Kidney (tissue), 14 donors: ENCODE results near the gene ZNF776. TPM values are rescaled to one million over a fixed set of nuclear protein-coding genes. Genes with fewer than 3 reads are reported as not detected.
A peak's percentile ranks its signal among the peaks of the same experiment; 100 is the strongest.
"Not testable (repeated sequence)": the region's sequence is repeated elsewhere in the genome, so short reads cannot be mapped to it uniquely, and the experiment has no call there.

ENCODE experiments used
- DNase-seq, 5 donors: peaks; one replicate each; pipeline ENCODE4 v3.0.0-alpha.2; 2013 to 2020
- FAIRE-seq: peaks from 2 replicates; lab custom pipeline; 2012; peaks lifted over from hg19 to GRCh38; lab: Jason Lieb, UNC
- H3K27ac ChIP-seq, 2 donors: one replicate each; pipeline ENCODE4 v1.7.0; 2013; ENCODE audit warnings: low read depth in 2 of 2, low read length in 2 of 2, inconsistent platforms in 1 of 2
- H3K27me3 ChIP-seq: one replicate; pipeline ENCODE4 v1.7.1; 2013; ENCODE audit warnings: low read length, inconsistent platforms; ENCODE audit not compliant: control insufficient read depth, insufficient read depth
- H3K36me3 ChIP-seq, 3 donors: one replicate each; pipeline versions ENCODE4 v1.7.0 to v1.7.1; 2013; ENCODE audit warnings: low read length in 3 of 3, control low read depth in 1 of 3, inconsistent platforms in 1 of 3; ENCODE audit not compliant: insufficient read depth in 3 of 3, control insufficient read depth in 2 of 3
- H3K4me1 ChIP-seq, 3 donors: one replicate each; pipeline versions ENCODE4 v1.7.0 to v1.7.1; 2013; ENCODE audit warnings: low read length in 3 of 3, inconsistent platforms in 1 of 3, low read depth in 1 of 3; ENCODE audit not compliant: control insufficient read depth in 2 of 3, insufficient read depth in 2 of 3
- H3K4me3 ChIP-seq, 3 donors: one replicate each; pipeline versions ENCODE4 v1.7.0 to v1.8.1; 2013; ENCODE audit warnings: low read length in 3 of 3, control low read depth in 1 of 3, inconsistent platforms in 1 of 3
- H3K9ac ChIP-seq, 3 donors: one replicate each; pipeline versions ENCODE4 v1.7.0 to v1.7.1; 2013; ENCODE audit warnings: low read length in 3 of 3, control low read depth in 1 of 3, inconsistent platforms in 1 of 3
- H3K9me3 ChIP-seq, 3 donors: one replicate each; pipeline versions ENCODE4 v1.7.0 to v1.7.1; 2013; ENCODE audit warnings: low read length in 3 of 3, control low read depth in 1 of 3, inconsistent platforms in 1 of 3; ENCODE audit not compliant: control insufficient read depth in 2 of 3, insufficient read depth in 1 of 3
- CTCF ChIP-seq: IDR thresholded peaks from 3 replicates; pipeline ENCODE4 v1.5.1; 2012; ENCODE audit warnings: mild to moderate bottlenecking, moderate library complexity, borderline replicate concordance; ENCODE audit not compliant: insufficient read depth; ENCODE audit errors: extremely low read depth
- intact Hi-C: fragments of 100-400 bp; cut with DNase I; formaldehyde crosslinking; loops from one replicate; pipeline ENCODE4 v1.11.1; 2022
- polyA plus RNA-seq: library from polyadenylated mRNA; stranded (reverse); fragments of 350-450 nt; fragmentation: Illumina TruSeq; extraction: RNeasy Lipid Tissue Mini Kit (QIAGEN cat#74804); gene quantifications from one replicate; pipeline ENCODE4 v1.2.3, GENCODE V29; 2014; ENCODE audit warnings: low read depth, low replicate concordance; ENCODE audit not compliant: insufficient read depth
- total RNA-seq: library from RNA; stranded (reverse); fragmentation: NEBNext Ultra II Directional; extraction: Animal tissue kit (Norgen Biotek cat#: 25700); gene quantifications from one replicate; pipeline ENCODE4 v1.2.1, GENCODE V29; 2021
- donor health status: control.
- donor health status: control.
- donor health status: control.
- donor health status: control.
- donor health status: control.
- donor health status: DM: yes; HTN: yes; CAD: no.
- donor health status: Normal renal cell carcinoma (clear cell type).

Gene ZNF776
- total and polyA plus RNA-seq, 2 donors from 2014 or later, result 5.6 to 20.5 TPM

GRCh38 chr19:57719424-57719823 lies 27.2 kb upstream of the ZNF776 start:
- FAIRE-seq (no peak), DNase-seq (no peak)
- no peak for TF ChIP-seq CTCF
- Histone ChIP-seq H3K36me3 (peaks cover 22 to 39% (median 28%) of the 10 kb centered on the region in 3 donors), H3K4me1 (no peaks in the 10 kb centered on the region), H3K4me3 (no peak overlapping the region), H3K9ac (no peak overlapping the region), H3K27me3 (no peaks in the 10 kb centered on the region), H3K9me3 (peaks cover 5 to 52% (median 8%) of the 10 kb centered on the region in 3 donors), H3K27ac (no peak overlapping the region)
- intact Hi-C loops, result no loop called here

- intact Hi-C loops, result no loop called here
- H3K9ac ChIP-seq, result no peak overlapping the region
- H3K27me3 ChIP-seq, result no peaks in the 10 kb centered on the region
- no peak for TF ChIP-seq CTCF
- DNase-seq, result no peak
- H3K4me3 ChIP-seq, result no peak overlapping the region
- H3K9me3 ChIP-seq, result peaks cover 7 to 52% (median 8%) of the 10 kb centered on the region in 3 donors
- H3K4me1 ChIP-seq, result no peaks in the 10 kb centered on the region
- no peak overlapping the region for H3K27ac ChIP-seq
- peaks cover 22 to 39% (median 28%) of the 10 kb centered on the region in 3 donors for H3K36me3 ChIP-seq
- FAIRE-seq, result no peak
Measured at GRCh38 chr19:57719901-57720519, 26.6 kb upstream of the ZNF776 start.

GRCh38 chr19:57720878-57721277 lies 25.7 kb upstream of the ZNF776 start:
- Histone ChIP-seq H3K4me1 (no peaks in the 10 kb centered on the region), H3K36me3 (peaks cover 22 to 39% (median 28%) of the 10 kb centered on the region in 3 donors), H3K27ac (no peak overlapping the region), H3K9me3 (peaks cover 7 to 52% (median 8%) of the 10 kb centered on the region in 3 donors), H3K4me3 (no peak overlapping the region), H3K27me3 (no peaks in the 10 kb centered on the region), H3K9ac (no peak overlapping the region)
- intact Hi-C loops, result no loop called here
- DNase-seq (no peak), FAIRE-seq (no peak)
- no peak for TF ChIP-seq CTCF

- H3K36me3 ChIP-seq, H3K9ac ChIP-seq, intact Hi-C loops, H3K27ac ChIP-seq, H3K9me3 ChIP-seq, H3K4me1 ChIP-seq, H3K27me3 ChIP-seq, H3K4me3 ChIP-seq: not testable (repeated sequence)
- FAIRE-seq, result peak; percentile 35
- peak; percentile 51 for TF ChIP-seq CTCF
- DNase-seq, result peak in 3 of 5 donors; percentile 47 to 66 (median 59)
Measured at GRCh38 chr19:57738320-57738719, 8.3 kb upstream of the ZNF776 start.

GRCh38 chr19:57738770-57739169 lies 7.8 kb upstream of the ZNF776 start:
- H3K9me3 ChIP-seq, H3K27ac ChIP-seq, FAIRE-seq, intact Hi-C loops, DNase-seq, H3K9ac ChIP-seq, H3K36me3 ChIP-seq, H3K27me3 ChIP-seq, H3K4me3 ChIP-seq, H3K4me1 ChIP-seq: not testable (repeated sequence)
